Astrocyte (in vitro differentiated cells and primary cell): ENCODE measurements around the gene BBS9. TPM values are rescaled to one million over a fixed set of nuclear protein-coding genes. Genes with fewer than 3 reads are reported as not detected.
A peak's percentile ranks its signal among the peaks of the same experiment; 100 is the strongest.

ENCODE experiments used
- DNase-seq: peaks from one replicate; pipeline ENCODE4 v3.0.0-alpha.2; 2010; ENCODE audit warnings: low read depth
- FAIRE-seq: peaks from 2 replicates; lab custom pipeline; 2011; peaks lifted over from hg19 to GRCh38; lab: Jason Lieb, UNC
- H2AFZ ChIP-seq: 2 replicates; pipeline ENCODE4 v1.6.0; 2012; ENCODE audit warnings: low read depth, low read length, inconsistent platforms
- H3K27ac ChIP-seq: 2 replicates; pipeline ENCODE4 v1.5.1; 2011; ENCODE audit warnings: low read depth, low read length, inconsistent platforms
- H3K27me3 ChIP-seq: 2 replicates; pipeline ENCODE4 v1.6.0; 2011; ENCODE audit warnings: low read length, inconsistent platforms; ENCODE audit not compliant: insufficient read depth
- H3K36me3 ChIP-seq: 2 replicates; pipeline ENCODE4 v1.5.1; 2011; ENCODE audit warnings: low read length, inconsistent platforms; ENCODE audit not compliant: insufficient read depth
- H3K4me1 ChIP-seq: 2 replicates; pipeline ENCODE4 v1.5.1; 2011; ENCODE audit warnings: low read length, inconsistent platforms; ENCODE audit not compliant: insufficient read depth
- H3K4me2 ChIP-seq: 2 replicates; pipeline ENCODE4 v1.6.0; 2012; ENCODE audit warnings: low read length, inconsistent platforms
- H3K4me3 ChIP-seq: 2 replicates; pipeline ENCODE4 v1.5.1; 2011; ENCODE audit warnings: low read depth, mild to moderate bottlenecking, low read length, inconsistent platforms; ENCODE audit not compliant: insufficient read depth
- H3K79me2 ChIP-seq: 2 replicates; pipeline ENCODE4 v1.6.0; 2012; ENCODE audit warnings: mild to moderate bottlenecking, low read length, inconsistent platforms; ENCODE audit not compliant: insufficient read depth
- H3K9ac ChIP-seq: 2 replicates; pipeline ENCODE4 v1.6.0; 2012; ENCODE audit warnings: mild to moderate bottlenecking, low read length, inconsistent platforms
- H3K9me3 ChIP-seq: 2 replicates; pipeline ENCODE4 v1.5.1; 2012; ENCODE audit warnings: low read depth, mild to moderate bottlenecking, low read length, inconsistent platforms; ENCODE audit not compliant: insufficient read depth
- H4K20me1 ChIP-seq: 2 replicates; pipeline ENCODE4 v1.6.0; 2012; ENCODE audit warnings: low read length, inconsistent platforms; ENCODE audit not compliant: insufficient read depth
- H3K27ac Mint-ChIP-seq: one replicate; pipeline ENCODE4 v1.8.0; 2021; ENCODE audit warnings: mild to moderate bottlenecking, mixed read lengths; ENCODE audit not compliant: unreplicated experiment
- H3K27me3 Mint-ChIP-seq: one replicate; pipeline ENCODE4 v1.8.0; 2021; ENCODE audit warnings: low read depth, mixed read lengths; ENCODE audit not compliant: unreplicated experiment
- H3K36me3 Mint-ChIP-seq: one replicate; pipeline ENCODE4 v1.8.0; 2021; ENCODE audit warnings: low read depth, mixed read lengths; ENCODE audit not compliant: unreplicated experiment
- H3K4me1 Mint-ChIP-seq: one replicate; pipeline ENCODE4 v1.8.0; 2021; ENCODE audit warnings: low read depth, mixed read lengths; ENCODE audit not compliant: unreplicated experiment
- H3K4me3 Mint-ChIP-seq: one replicate; pipeline ENCODE4 v1.8.0; 2021; ENCODE audit warnings: mild to moderate bottlenecking, moderate library complexity, mixed read lengths; ENCODE audit not compliant: unreplicated experiment
- H3K9me3 Mint-ChIP-seq: one replicate; pipeline ENCODE4 v1.8.0; 2021; ENCODE audit warnings: mild to moderate bottlenecking, mixed read lengths; ENCODE audit not compliant: unreplicated experiment
- EZH2 ChIP-seq: IDR thresholded peaks from 2 replicates; pipeline ENCODE4 v1.6.1; 2012; ENCODE audit warnings: mild to moderate bottlenecking, low read length, inconsistent platforms; ENCODE audit not compliant: insufficient read depth
- total RNA-seq: library from RNA; stranded (reverse); gene quantifications from 2 replicates; pipeline ENCODE4 v1.2.1, GENCODE V29; 2021
- TF ChIP-seq, protein P1 (sequence below): IDR thresholded peaks from 2 replicates; pipeline ENCODE4 v1.5.1; 2011; ENCODE audit warnings: low read depth, mild to moderate bottlenecking, inconsistent platforms, low read length, moderate library complexity; ENCODE audit not compliant: insufficient read depth

Gene BBS9
- total RNA-seq, 1 donor from 2014 or later, result 25.1 TPM

DNA sequence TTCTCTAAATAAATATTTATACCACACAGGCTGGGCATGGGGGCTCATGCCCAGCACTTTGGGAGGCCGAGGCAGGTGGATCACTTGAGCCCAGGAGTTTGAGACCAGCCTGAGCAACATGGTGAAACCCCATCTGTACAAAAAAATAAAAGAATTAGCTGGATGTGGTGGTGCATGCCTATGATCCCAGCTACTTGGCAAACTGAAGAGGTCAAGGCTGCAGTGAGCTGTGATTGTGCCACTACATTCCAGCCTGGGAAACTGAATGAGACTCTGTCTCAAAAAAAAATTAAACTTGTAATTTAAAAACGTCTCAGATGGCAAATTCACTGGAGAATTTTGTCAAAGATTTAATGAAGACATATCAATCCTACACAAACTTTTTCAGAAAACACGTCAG, 498.4 kb downstream of the BBS9 start:
- H3K4me2 ChIP-seq, result no peak overlapping the region
- H3K27ac ChIP-seq, result no peak overlapping the region
- FAIRE-seq (no peak), DNase-seq (no peak)
- Mint-ChIP-seq H3K9me3 (no peaks in the 10 kb centered on the region), H3K36me3 (peaks cover 1% of the 10 kb centered on the region), H3K4me1 (no peaks in the 10 kb centered on the region), H3K27ac (no peak overlapping the region), H3K4me3 (no peak overlapping the region), H3K27me3 (no peaks in the 10 kb centered on the region)
- H3K4me3 ChIP-seq, result no peak overlapping the region
- H3K36me3 ChIP-seq, result no peaks in the 10 kb centered on the region
- no peak overlapping the region for H2AFZ ChIP-seq
- H4K20me1 ChIP-seq, result no peaks in the 10 kb centered on the region
- no peaks in the 10 kb centered on the region for H3K79me2 ChIP-seq
- H3K9ac ChIP-seq, result no peak overlapping the region
- no peaks in the 10 kb centered on the region for H3K9me3 ChIP-seq
- no peaks in the 10 kb centered on the region for H3K4me1 ChIP-seq
- no peaks in the 10 kb centered on the region for H3K27me3 ChIP-seq
- TF ChIP-seq, protein P1, sequence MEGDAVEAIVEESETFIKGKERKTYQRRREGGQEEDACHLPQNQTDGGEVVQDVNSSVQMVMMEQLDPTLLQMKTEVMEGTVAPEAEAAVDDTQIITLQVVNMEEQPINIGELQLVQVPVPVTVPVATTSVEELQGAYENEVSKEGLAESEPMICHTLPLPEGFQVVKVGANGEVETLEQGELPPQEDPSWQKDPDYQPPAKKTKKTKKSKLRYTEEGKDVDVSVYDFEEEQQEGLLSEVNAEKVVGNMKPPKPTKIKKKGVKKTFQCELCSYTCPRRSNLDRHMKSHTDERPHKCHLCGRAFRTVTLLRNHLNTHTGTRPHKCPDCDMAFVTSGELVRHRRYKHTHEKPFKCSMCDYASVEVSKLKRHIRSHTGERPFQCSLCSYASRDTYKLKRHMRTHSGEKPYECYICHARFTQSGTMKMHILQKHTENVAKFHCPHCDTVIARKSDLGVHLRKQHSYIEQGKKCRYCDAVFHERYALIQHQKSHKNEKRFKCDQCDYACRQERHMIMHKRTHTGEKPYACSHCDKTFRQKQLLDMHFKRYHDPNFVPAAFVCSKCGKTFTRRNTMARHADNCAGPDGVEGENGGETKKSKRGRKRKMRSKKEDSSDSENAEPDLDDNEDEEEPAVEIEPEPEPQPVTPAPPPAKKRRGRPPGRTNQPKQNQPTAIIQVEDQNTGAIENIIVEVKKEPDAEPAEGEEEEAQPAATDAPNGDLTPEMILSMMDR, result no peak
- no peak for TF ChIP-seq EZH2

GRCh38 chr7:33628894-33629293, 499.5 kb downstream of the BBS9 start:
- no peak overlapping the region for H3K4me2 ChIP-seq
- no peak overlapping the region for H3K27ac Mint-ChIP-seq
- no peaks in the 10 kb centered on the region for H3K79me2 ChIP-seq
- no peaks in the 10 kb centered on the region for H3K36me3 ChIP-seq
- no peaks in the 10 kb centered on the region for H3K4me1 ChIP-seq
- no peaks in the 10 kb centered on the region for H3K27me3 ChIP-seq
- no peaks in the 10 kb centered on the region for H3K27me3 Mint-ChIP-seq
- peak; percentile 9 for FAIRE-seq
- H3K36me3 Mint-ChIP-seq, result peaks cover 1% of the 10 kb centered on the region
- TF ChIP-seq, protein P1, result no peak
- H3K9ac ChIP-seq, result no peak overlapping the region
- H3K4me3 Mint-ChIP-seq, result no peak overlapping the region
- H3K9me3 ChIP-seq, result no peaks in the 10 kb centered on the region
- DNase-seq, result no peak
- no peak overlapping the region for H2AFZ ChIP-seq
- no peaks in the 10 kb centered on the region for H3K4me1 Mint-ChIP-seq
- no peaks in the 10 kb centered on the region for H3K9me3 Mint-ChIP-seq
- H3K27ac ChIP-seq, result no peak overlapping the region
- no peaks in the 10 kb centered on the region for H4K20me1 ChIP-seq
- no peak overlapping the region for H3K4me3 ChIP-seq

DNA sequence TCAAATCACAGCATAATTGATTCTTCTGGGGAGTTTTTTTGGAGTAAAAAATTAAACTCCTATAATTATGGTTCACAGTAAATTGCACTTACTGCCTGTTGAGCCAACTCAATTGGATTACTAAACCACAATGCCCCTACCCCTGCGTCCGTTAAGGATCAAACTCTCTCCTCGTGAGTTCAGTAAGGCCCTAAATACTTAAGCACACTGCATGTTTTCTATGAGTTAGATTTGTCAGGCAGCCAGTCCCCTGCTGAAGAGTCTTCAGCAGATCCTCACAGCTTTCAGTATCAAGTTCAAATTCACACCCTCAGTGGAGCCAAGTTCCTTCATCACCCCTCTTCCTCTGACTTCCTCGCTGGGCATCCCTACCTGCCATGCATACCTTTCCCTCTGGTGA, 501.0 kb downstream of the BBS9 start:
- no peaks in the 10 kb centered on the region for H3K79me2 ChIP-seq
- H3K36me3 Mint-ChIP-seq, result peaks cover 1% of the 10 kb centered on the region
- no peak overlapping the region for H3K9ac ChIP-seq
- H3K4me1 Mint-ChIP-seq, result no peaks in the 10 kb centered on the region
- no peaks in the 10 kb centered on the region for H3K9me3 Mint-ChIP-seq
- no peak overlapping the region for H2AFZ ChIP-seq
- H3K9me3 ChIP-seq, result no peaks in the 10 kb centered on the region
- no peak overlapping the region for H3K4me3 Mint-ChIP-seq
- H3K27ac ChIP-seq, result no peak overlapping the region
- no peaks in the 10 kb centered on the region for H3K27me3 Mint-ChIP-seq
- no peak overlapping the region for H3K4me2 ChIP-seq
- no peak for TF ChIP-seq EZH2
- TF ChIP-seq, protein P1, result no peak
- no peaks in the 10 kb centered on the region for H3K27me3 ChIP-seq
- no peaks in the 10 kb centered on the region for H3K4me1 ChIP-seq
- FAIRE-seq, result no peak
- no peaks in the 10 kb centered on the region for H4K20me1 ChIP-seq
- no peak for DNase-seq
- no peaks in the 10 kb centered on the region for H3K36me3 ChIP-seq
- no peak overlapping the region for H3K27ac Mint-ChIP-seq
- no peak overlapping the region for H3K4me3 ChIP-seq
